ENCODE data around the gene TCF7.

Gene TCF7

DNA sequence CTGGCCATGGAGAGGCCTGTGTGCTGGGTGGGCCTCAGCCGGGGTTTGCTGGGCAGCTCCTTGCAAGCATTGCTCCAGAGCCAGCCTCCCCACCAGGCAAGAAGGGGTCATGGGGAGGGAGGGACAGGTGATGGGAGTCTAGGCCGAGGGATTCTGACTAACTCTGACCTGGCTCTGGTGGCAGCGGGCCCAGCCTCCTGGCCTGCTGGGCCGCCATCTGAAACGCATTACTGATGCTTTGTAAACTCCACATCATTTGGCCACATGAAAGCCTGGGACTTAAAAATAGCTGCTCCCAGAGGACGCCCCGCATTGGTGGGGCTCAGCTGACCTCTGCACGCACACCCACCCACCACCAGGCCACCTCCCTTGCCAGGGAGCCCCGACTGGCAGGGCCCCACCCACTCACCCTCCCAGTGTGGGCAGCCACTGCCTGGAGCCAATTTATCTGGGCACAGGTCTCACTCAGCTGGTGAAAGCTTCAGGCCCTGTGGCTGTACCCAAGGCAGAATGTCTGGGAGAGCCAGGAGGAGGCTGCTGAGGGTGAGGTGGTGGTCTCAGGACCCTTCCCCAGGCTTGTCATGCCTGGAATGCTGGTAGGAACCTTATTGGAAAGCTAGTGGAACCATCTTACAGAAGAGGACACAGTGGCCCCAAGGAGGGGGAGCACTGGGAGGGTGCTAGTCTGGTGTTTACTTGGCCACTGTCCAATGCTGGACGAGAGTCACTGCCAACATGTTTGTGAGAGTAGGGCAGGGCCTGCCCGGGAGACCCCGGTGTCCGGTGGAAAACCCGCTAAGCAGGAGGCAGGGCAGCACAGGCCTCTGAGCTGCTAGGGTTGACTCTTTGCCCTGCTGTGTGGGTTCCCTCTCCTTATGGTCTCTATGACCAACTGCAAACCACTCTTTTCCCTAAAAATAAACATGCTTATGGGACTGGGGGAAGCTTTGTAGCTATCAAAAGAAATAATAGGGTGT lies 10.8 kb downstream of the TCF7 start:
- no peak overlapping the region for H3K27ac ChIP-seq (ENCODE audit: low read depth, low read length)
- no peaks in the 10 kb centered on the region for H3K9me3 ChIP-seq (ENCODE audit: control insufficient read depth, insufficient read depth, low read length)
- no peaks in the 10 kb centered on the region for H3K4me1 ChIP-seq (ENCODE audit: control insufficient read depth, insufficient read depth, low read length)
- H3K27me3 ChIP-seq (ENCODE audit: control insufficient read depth, insufficient read depth, low read length) = no peaks in the 10 kb centered on the region
- peaks cover 10% of the 10 kb centered on the region; the same call in 1 of the 2 replicates for H3K36me3 ChIP-seq (ENCODE audit: control insufficient read depth, insufficient read depth, low read length)
- H3K4me3 ChIP-seq (ENCODE audit: low read depth, low read length) = no peak overlapping the region
- no peak overlapping the region for H3K9ac ChIP-seq (ENCODE audit: low read depth, low read length)

DNA sequence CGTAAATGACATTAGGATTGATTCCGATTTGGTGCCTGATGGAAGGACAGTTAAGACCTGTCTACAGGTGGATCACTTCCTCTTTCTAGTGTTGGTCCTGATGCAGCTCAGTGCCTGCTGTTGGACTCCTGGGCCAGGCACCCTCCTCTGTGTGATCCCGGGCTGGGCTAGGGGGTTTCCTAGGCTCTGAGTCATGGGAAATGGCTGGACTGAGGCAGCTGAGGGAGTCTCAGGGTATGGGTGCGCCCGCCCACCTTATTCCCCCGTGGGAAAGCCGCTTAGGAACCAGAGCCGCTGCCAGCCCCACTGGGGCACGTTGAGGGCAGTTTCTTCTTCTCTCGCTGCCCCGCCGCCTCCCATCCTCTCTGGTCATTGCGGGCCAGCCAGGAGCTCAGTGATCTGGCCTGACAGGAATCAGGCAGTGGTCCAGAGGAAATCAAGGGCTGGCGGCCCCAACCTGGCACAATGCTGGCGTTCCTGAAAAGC lies 12.9 kb downstream of the TCF7 start:
- Histone ChIP-seq H3K4me3 (ENCODE audit: low read depth, low read length) (no peak overlapping the region), H3K4me1 (ENCODE audit: control insufficient read depth, insufficient read depth, low read length) (no peaks in the 10 kb centered on the region), H3K36me3 (ENCODE audit: control insufficient read depth, insufficient read depth, low read length) (peaks cover 14% of the 10 kb centered on the region), H3K27ac (ENCODE audit: low read depth, low read length) (no peak overlapping the region), H3K27me3 (ENCODE audit: control insufficient read depth, insufficient read depth, low read length) (no peaks in the 10 kb centered on the region), H3K9ac (ENCODE audit: low read depth, low read length) (no peak overlapping the region), H3K9me3 (ENCODE audit: control insufficient read depth, insufficient read depth, low read length) (no peaks in the 10 kb centered on the region)

DNA sequence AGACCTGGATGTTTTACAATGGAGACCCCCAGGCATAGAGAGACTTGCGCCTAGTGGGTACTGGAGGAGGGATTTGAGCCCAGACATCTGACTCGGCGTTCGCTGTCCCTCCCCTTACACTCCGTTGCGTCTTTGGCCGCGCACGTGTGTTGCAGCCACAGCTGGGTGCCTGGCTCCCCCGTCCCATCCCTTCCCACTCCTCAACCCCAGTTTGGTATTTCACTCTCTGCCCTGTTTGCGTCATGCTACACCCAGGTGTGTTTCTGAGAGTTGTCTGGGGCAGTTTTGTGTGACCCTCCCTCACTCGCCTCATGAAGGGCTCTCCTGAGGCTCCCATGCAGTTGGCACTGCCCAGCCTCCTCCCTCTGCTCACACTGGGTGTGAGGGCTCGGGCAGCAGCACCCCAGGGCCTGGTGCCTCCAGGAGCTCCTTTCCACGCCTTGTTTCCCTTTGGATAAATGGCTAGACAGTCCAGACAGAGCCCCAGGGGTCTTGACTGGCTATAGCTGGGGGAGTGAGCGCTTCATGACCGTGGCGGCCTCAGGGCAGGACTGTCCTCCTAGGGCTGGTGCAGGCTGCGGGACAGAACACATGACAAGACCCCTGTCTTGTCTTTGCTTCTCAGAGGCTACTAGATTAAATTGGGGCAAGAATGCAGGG lies 13.6 kb downstream of the TCF7 start:
- no peaks in the 10 kb centered on the region for H3K4me1 ChIP-seq (ENCODE audit: control insufficient read depth, insufficient read depth, low read length)
- peaks cover 14% of the 10 kb centered on the region for H3K36me3 ChIP-seq (ENCODE audit: control insufficient read depth, insufficient read depth, low read length)
- H3K9me3 ChIP-seq (ENCODE audit: control insufficient read depth, insufficient read depth, low read length) = no peaks in the 10 kb centered on the region
- no peak overlapping the region for H3K4me3 ChIP-seq (ENCODE audit: low read depth, low read length)
- H3K27me3 ChIP-seq (ENCODE audit: control insufficient read depth, insufficient read depth, low read length) = no peaks in the 10 kb centered on the region
- no peak overlapping the region for H3K27ac ChIP-seq (ENCODE audit: low read depth, low read length)
- H3K9ac ChIP-seq (ENCODE audit: low read depth, low read length) = no peak overlapping the region

DNA sequence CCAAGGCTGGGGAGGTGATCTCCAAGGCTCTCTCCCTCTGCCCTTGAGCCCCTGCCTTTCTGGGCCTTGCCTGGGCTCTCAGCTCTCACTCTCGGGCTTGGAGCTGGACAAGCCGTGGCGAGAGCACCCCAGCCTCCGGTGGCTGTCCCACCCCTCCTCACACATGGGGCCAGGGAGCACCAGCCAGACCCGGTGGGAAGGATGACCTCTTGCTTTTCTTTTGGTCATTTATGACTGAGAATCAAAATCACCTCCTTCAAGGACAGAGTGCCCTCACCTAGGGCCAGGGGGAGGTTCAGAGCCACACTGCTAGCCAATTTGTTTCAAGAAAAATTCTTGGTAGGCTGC lies 14.1 kb downstream of the TCF7 start:
- H3K4me1 ChIP-seq (ENCODE audit: control insufficient read depth, insufficient read depth, low read length) = no peaks in the 10 kb centered on the region
- H3K27ac ChIP-seq (ENCODE audit: low read depth, low read length) = no peak overlapping the region
- H3K36me3 ChIP-seq (ENCODE audit: control insufficient read depth, insufficient read depth, low read length) = peaks cover 14% of the 10 kb centered on the region

DNA sequence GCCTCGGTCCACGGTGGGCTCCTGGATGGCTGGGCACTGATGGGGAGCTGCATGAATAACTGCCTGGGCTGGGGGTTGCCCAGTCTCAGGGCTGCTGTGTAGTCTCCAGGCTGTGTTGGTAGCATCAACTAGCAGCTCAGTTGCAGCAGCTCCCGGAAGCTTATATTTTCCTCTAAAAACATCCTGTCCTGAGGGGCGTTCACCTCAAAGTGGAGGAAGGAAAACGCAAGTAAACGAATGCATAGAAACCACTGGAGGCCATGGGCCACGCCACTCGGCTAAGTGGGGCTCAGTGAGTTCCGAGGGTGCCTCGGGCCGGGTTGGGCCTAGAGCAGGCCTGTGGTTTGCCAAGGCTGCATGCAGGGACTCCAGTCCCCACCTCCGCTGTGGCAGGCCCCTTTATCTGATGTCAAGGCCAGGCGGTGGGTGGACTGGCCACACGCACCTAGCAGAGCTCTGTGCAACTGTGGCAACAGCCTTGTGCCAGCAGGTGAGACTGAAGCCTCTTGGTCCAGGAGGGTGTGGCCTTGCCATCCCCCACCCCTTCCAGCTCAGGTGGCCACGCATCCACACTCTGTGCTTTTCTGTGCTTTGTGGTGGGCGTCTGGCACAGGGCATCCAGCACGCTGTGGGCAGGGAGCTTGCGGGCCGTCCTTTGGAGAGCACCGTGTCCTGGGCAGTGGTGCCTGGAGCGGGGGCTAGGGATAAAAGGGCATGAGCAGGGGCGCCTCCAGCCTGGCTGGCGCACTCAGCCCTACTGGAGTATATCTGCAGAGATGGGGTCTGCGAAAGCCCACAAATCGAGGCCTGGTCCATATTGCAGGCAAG lies 15.1 kb downstream of the TCF7 start:
- H3K4me1 ChIP-seq (ENCODE audit: control insufficient read depth, insufficient read depth, low read length) = no peaks in the 10 kb centered on the region
- H3K27ac ChIP-seq (ENCODE audit: low read depth, low read length) = no peak overlapping the region
- no peak overlapping the region for H3K4me3 ChIP-seq (ENCODE audit: low read depth, low read length)
- no peak overlapping the region for H3K9ac ChIP-seq (ENCODE audit: low read depth, low read length)
- no peaks in the 10 kb centered on the region for H3K9me3 ChIP-seq (ENCODE audit: control insufficient read depth, insufficient read depth, low read length)
- H3K27me3 ChIP-seq (ENCODE audit: control insufficient read depth, insufficient read depth, low read length) = no peaks in the 10 kb centered on the region
- H3K36me3 ChIP-seq (ENCODE audit: control insufficient read depth, insufficient read depth, low read length) = peaks cover 19% of the 10 kb centered on the region

More for the DNA sequence above, 14.1 kb downstream of the TCF7 start:
- H3K27me3 ChIP-seq (ENCODE audit: control insufficient read depth, insufficient read depth, low read length) = no peaks in the 10 kb centered on the region
- H3K9ac ChIP-seq (ENCODE audit: low read depth, low read length) = no peak overlapping the region
- H3K4me3 ChIP-seq (ENCODE audit: low read depth, low read length) = no peak overlapping the region
- H3K9me3 ChIP-seq (ENCODE audit: control insufficient read depth, insufficient read depth, low read length) = no peaks in the 10 kb centered on the region

DNA sequence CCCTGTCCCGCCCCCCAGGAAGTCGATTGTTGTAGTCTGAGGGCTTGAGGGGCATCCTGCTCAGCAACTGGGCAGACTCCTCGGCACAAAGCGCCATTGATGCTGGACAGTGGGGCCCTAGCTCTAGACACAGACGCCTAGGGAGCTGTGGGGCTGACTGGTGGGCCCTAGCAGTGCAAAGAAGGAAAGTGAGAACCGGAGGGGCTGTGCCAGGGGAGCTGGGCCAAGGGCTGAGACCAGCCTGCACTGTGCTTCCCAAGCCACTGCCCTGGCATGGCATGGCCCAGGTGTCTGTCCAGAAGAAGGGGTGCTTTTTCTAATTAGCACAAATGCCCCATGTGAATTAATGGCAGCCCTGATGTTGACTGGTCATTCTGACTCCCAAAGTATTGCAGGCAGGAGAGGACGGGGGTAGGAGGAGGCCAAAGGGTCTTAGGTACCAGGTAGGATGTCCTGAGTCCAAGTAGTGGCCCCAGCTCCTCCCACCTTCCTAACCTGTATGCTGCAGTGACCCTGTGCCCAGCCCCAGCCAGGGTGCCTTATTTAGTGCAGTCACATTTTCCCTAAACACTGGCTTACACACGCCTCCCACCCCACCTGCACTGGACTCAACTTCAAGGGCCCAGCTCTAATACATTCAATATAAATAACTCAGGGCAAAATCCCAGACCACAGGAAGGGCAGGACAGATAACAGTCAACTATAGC lies 15.9 kb downstream of the TCF7 start:
- H3K9ac ChIP-seq (ENCODE audit: low read depth, low read length) = no peak overlapping the region
- H3K4me1 ChIP-seq (ENCODE audit: control insufficient read depth, insufficient read depth, low read length) = no peaks in the 10 kb centered on the region
- H3K36me3 ChIP-seq (ENCODE audit: control insufficient read depth, insufficient read depth, low read length) = peaks cover 21% of the 10 kb centered on the region
- H3K27ac ChIP-seq (ENCODE audit: low read depth, low read length) = no peak overlapping the region
- H3K4me3 ChIP-seq (ENCODE audit: low read depth, low read length) = no peak overlapping the region
- H3K9me3 ChIP-seq (ENCODE audit: control insufficient read depth, insufficient read depth, low read length) = no peaks in the 10 kb centered on the region
- no peaks in the 10 kb centered on the region for H3K27me3 ChIP-seq (ENCODE audit: control insufficient read depth, insufficient read depth, low read length)

DNA sequence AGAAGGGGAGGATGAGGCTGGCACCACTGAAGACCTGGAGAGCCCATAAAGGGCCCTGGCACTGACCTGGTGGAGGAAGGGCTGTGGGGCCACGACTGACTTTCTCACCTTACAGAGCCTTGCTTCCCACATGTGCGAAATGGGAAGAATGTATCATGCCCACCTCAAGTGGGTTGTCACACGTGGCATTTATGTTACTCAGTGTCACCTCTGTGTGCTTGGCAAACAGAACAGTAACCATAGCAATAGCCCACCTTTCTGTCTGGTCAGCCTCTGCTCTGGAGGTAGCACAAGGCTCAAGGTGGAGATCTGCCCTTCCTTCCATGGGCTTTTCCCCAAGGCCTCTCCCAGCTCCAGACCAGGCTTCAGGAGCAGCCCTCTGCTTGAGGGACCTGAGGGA lies 16.7 kb downstream of the TCF7 start:
- Histone ChIP-seq H3K9ac (ENCODE audit: low read depth, low read length) (no peak overlapping the region), H3K4me3 (ENCODE audit: low read depth, low read length) (no peak overlapping the region), H3K27me3 (ENCODE audit: control insufficient read depth, insufficient read depth, low read length) (no peaks in the 10 kb centered on the region), H3K4me1 (ENCODE audit: control insufficient read depth, insufficient read depth, low read length) (no peaks in the 10 kb centered on the region), H3K27ac (ENCODE audit: low read depth, low read length) (no peak overlapping the region), H3K9me3 (ENCODE audit: control insufficient read depth, insufficient read depth, low read length) (no peaks in the 10 kb centered on the region), H3K36me3 (ENCODE audit: control insufficient read depth, insufficient read depth, low read length) (peaks cover 23% of the 10 kb centered on the region)

DNA sequence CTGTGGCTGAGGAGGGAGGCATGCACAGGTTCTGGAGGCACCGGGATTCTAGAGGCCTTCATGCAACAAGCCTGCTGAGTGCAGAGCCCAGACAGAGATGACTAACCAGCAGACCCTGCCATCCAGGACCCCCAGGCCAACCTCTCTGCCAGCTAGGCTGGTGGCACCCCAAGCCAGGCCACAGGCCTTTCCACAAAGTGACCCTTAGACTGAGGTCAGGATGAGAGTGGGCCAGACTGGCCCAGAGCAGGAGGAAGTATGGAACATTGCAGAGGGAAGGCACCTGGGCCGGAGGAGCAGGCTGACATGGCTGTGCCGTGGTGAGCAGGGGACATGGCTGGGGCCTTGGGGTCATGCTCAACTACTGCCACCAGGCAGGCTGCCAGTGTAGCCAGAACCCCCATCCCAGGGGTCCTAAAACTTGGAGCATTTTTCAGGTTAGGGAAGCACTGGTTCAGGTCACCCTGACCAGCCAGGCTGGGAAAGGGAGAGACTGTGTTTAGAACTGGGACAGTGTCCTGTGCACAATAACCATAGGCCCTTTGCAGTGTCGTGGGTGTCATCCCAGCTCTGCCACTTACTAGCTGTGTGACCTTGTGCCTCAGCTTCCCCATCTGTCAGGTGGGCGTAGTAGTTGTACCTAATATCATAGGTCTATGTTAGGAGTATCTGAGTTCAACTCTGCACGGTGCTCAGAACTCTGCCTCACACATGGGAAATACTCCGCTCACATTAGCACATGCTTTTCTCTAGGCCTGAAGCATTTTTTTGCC lies 17.3 kb downstream of the TCF7 start:
- Histone ChIP-seq H3K36me3 (ENCODE audit: control insufficient read depth, insufficient read depth, low read length) (peaks cover 27% of the 10 kb centered on the region), H3K27ac (ENCODE audit: low read depth, low read length) (no peak overlapping the region), H3K4me3 (ENCODE audit: low read depth, low read length) (no peak overlapping the region), H3K4me1 (ENCODE audit: control insufficient read depth, insufficient read depth, low read length) (no peaks in the 10 kb centered on the region), H3K27me3 (ENCODE audit: control insufficient read depth, insufficient read depth, low read length) (no peaks in the 10 kb centered on the region), H3K9me3 (ENCODE audit: control insufficient read depth, insufficient read depth, low read length) (no peaks in the 10 kb centered on the region), H3K9ac (ENCODE audit: low read depth, low read length) (no peak overlapping the region)

DNA sequence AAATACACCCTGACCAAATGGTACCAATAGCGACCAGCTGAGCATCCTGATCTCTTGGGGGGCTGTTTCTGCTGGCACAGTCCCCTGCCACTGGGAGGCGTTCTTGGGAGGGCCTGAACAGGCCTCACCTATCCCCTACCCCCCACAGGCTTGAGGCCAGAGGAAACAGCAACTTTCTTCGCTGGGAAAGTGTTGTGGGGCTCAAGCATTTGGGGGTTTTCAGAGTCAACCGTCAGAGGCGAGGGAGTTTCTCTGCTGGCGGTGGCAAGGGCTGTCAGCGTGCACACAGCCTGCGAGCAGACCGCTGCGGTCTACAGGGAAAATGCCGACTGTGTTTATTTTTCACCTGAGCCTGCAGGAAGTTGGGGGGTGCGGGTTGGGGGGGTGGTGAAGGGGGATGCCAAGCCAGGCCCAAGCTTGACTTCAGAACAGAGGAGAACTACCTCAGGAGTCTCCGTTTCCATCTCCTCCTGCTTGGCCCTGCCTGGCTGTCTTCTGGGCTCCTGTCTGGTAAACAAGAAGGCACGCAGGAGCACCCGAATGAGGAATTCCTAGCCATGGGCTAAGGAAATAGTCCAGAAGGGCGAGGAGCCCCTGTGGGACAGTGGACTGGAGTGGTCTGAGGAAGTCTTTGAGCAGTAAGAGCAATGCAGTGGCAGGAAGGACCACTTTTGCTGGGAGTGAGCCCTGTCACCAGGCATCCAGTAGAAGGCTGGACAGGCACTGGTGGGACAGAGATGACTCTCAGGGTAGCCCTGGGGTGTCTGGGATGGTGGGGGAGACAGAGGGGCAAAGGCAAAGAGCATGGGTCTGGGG lies 18.1 kb downstream of the TCF7 start:
- peaks cover 27% of the 10 kb centered on the region for H3K36me3 ChIP-seq (ENCODE audit: control insufficient read depth, insufficient read depth, low read length)
- no peak overlapping the region for H3K4me3 ChIP-seq (ENCODE audit: low read depth, low read length)
- no peak overlapping the region for H3K9ac ChIP-seq (ENCODE audit: low read depth, low read length)
- no peaks in the 10 kb centered on the region for H3K27me3 ChIP-seq (ENCODE audit: control insufficient read depth, insufficient read depth, low read length)
- peaks cover 3% of the 10 kb centered on the region; the same call in 1 of the 2 replicates for H3K4me1 ChIP-seq (ENCODE audit: control insufficient read depth, insufficient read depth, low read length)
- H3K27ac ChIP-seq (ENCODE audit: low read depth, low read length) = no peak overlapping the region
- no peaks in the 10 kb centered on the region for H3K9me3 ChIP-seq (ENCODE audit: control insufficient read depth, insufficient read depth, low read length)

Measured in HUES48 (cell line).